Ectodermal cell (in vitro differentiated cells): ENCODE data around the gene ILDR2.
A peak's percentile ranks its signal among the peaks of the same experiment; 100 is the strongest.
"Not testable (repeated sequence)": the region's sequence is repeated elsewhere in the genome, so short reads cannot be mapped to it uniquely, and the experiment has no call there.

ENCODE experiments used
- H3K27ac ChIP-seq: 2 replicates; pipeline ENCODE4 v1.7.0; 2013; ENCODE audit warnings: mild to moderate bottlenecking, low read depth, low read length; ENCODE audit not compliant: insufficient read depth, poor library complexity, severe bottlenecking
- H3K27me3 ChIP-seq: 2 replicates; pipeline ENCODE4 v1.7.0; 2013; ENCODE audit warnings: mild to moderate bottlenecking, low read length; ENCODE audit not compliant: insufficient read depth, control insufficient read depth, poor library complexity, severe bottlenecking
- H3K36me3 ChIP-seq: one replicate; pipeline ENCODE4 v1.7.0; 2013; ENCODE audit warnings: low read length; ENCODE audit not compliant: control insufficient read depth, insufficient read depth
- H3K4me1 ChIP-seq: one replicate; pipeline ENCODE4 v1.7.0; 2013; ENCODE audit warnings: low read length; ENCODE audit not compliant: control insufficient read depth, insufficient read depth
- H3K4me3 ChIP-seq: 2 replicates; pipeline ENCODE4 v1.7.0; 2013; ENCODE audit warnings: low read depth, low read length, control low read depth; ENCODE audit not compliant: insufficient read depth
- H3K9me3 ChIP-seq: 2 replicates; pipeline ENCODE4 v1.7.0; 2013; ENCODE audit warnings: mild to moderate bottlenecking, low read length, moderate library complexity; ENCODE audit not compliant: control insufficient read depth
- WGBS, 2 experiments: methylation state at CpG; one replicate each; pipeline ENCODE4 v1.1.7; 2013; ENCODE audit warnings: missing lambda C conversion rate in 2 of 2; 5-methylcytosine and 5-hydroxymethylcytosine counted together

The ILDR2 gene

DNA sequence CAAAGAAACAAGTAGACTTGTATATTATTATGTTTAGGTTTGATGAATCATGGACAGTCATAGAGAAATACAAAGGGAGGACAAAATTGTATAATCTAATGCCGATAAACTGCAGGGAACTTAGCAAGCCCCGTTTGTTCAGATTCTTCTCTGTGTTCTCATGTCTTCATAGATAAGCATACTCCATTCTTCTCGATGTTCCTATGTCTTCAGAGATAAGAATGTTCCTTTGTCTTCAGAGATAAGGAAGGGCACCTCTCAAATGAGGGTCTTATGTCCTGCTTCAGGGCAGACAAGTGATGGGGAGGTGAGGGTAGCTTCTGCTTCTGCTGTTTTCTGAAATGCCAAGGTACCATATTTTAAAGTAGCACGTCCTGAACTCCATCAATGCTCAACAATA, 79.6 kb downstream of the ILDR2 start:
- WGBS, 2 experiments = 93 to 98% methylated on average over 4 of the region's 4 CpGs
- Histone ChIP-seq H3K4me3 (no peak overlapping the region), H3K27ac (no peak overlapping the region), H3K27me3 (no peaks in the 10 kb centered on the region), H3K9me3 (no peaks in the 10 kb centered on the region), H3K36me3 (no peaks in the 10 kb centered on the region), H3K4me1 (no peaks in the 10 kb centered on the region)

- Histone ChIP-seq H3K36me3 (no peaks in the 10 kb centered on the region), H3K27ac (no peak overlapping the region), H3K27me3 (peaks cover 5% of the 10 kb centered on the region), H3K9me3 (no peaks in the 10 kb centered on the region), H3K4me3 (no peak overlapping the region), H3K4me1 (peaks cover 18% of the 10 kb centered on the region)
These were observed 85.6 kb downstream of the ILDR2 start for GRCh38 chr1:166889776-166890175.

DNA sequence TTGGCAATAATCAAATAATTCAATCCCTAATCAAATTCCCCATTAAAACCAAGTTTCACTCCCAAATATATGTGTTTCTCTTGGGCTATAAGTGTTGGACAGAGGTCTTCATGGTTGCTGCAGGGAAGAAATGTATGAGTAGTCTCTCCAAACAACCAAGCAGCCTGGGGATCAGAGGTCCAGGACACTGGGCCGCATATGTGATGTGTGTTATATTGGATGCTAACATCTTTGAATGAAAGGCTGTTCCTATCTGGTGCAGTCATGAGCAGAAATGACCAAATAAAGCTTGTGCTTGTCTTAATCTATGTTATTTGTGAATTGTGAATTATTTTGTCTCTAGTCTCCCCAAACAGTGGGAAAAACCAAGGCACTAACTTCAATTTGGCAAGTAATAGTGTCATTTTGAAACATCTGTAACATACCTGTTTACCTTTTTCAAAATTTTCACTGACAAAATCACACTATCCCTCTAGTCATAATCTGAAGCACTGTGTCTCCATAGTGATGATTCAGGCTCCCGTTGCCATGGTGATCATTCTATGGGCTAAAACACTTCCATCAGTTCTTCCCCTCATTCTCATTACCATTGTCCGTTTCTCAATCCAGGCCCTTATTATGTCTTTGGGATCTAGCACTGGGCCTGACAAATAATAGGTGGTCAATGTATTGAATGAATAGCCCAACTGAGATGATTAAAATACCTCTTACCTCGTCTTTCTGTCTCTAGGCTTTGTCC, 86.8 kb downstream of the ILDR2 start:
- Histone ChIP-seq H3K27ac (no peak overlapping the region), H3K4me3 (no peak overlapping the region), H3K36me3 (no peaks in the 10 kb centered on the region), H3K9me3 (no peaks in the 10 kb centered on the region), H3K27me3 (peaks cover 11% of the 10 kb centered on the region), H3K4me1 (peaks cover 21% of the 10 kb centered on the region)
- 74 to 89% methylated on average over 4 of the region's 4 CpGs for WGBS, 2 experiments

GRCh38 chr1:166884971-166885370, 90.4 kb downstream of the ILDR2 start:
- Histone ChIP-seq H3K4me1 (peaks cover 21% of the 10 kb centered on the region), H3K27me3 (peaks cover 15% of the 10 kb centered on the region)
- WGBS, 2 experiments = 100% methylated on average over 3 of the region's 3 CpGs

DNA sequence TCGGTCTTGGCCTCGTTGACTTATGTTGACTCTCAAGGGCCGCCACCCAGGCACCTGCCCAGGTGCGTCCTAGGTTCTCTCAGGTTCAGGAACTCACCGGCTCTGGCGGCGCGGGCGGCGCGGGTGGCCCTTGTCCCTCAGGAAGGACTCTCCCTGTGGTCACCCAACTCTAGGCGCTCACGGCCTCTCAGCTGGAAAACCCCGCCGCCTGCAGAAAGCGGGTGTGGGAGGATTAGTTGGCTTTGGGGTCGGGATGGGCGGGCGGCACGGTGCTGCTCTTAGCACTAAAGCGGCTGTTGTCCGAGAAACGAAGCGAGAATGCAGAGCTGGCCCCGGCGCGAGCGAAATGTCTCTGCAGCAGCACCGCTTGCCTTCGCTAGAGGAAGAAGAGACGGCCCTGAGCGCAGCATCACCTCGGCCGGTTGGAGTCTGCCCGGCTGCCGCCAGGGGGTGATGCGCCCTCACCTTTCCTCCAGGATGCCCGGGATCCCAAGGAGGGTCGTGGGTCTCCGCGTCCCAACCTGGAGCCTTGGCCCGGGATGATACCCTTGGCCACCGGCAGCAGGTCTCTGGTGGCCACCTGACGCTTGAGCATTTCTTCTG, 91.2 kb downstream of the ILDR2 start:
- H3K36me3 ChIP-seq = no peaks in the 10 kb centered on the region
- H3K27me3 ChIP-seq = peaks cover 15% of the 10 kb centered on the region
- H3K9me3 ChIP-seq = no peaks in the 10 kb centered on the region
- 29% methylated on average over 44 of the region's 44 CpGs for WGBS, 2 experiments
- H3K4me3 ChIP-seq = no peak overlapping the region
- H3K27ac ChIP-seq = no peak overlapping the region
- H3K4me1 ChIP-seq = peaks cover 21% of the 10 kb centered on the region

More at GRCh38 chr1:166884971-166885370, 90.4 kb downstream of the ILDR2 start:
- H3K36me3 ChIP-seq = no peaks in the 10 kb centered on the region
- H3K4me3 ChIP-seq = no peak overlapping the region
- H3K9me3 ChIP-seq = no peaks in the 10 kb centered on the region
- H3K27ac ChIP-seq = no peak overlapping the region

DNA sequence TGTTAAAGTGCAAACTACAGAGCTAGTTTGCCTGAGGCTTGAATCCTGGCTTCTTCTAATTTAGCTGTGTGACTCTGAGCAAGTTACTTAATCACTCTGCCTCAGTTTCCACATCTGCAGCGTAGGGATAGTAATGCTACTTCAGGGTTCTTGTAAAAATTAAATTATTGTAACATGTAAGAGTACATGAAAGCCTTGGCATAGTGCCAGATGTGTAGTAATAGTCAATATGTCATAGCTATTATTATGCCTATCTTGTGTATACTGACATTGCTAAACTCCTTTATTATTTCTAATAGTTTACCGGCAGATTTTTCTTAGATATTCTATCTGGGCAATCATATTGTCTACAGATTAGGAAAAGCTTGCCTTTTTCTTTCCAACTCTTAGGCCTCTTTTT, 92.4 kb downstream of the ILDR2 start:
- 84 to 87% methylated on average over 2 of the region's 2 CpGs for WGBS, 2 experiments
- H3K27ac ChIP-seq = no peak overlapping the region
- H3K27me3 ChIP-seq = peaks cover 15% of the 10 kb centered on the region
- H3K36me3 ChIP-seq = no peaks in the 10 kb centered on the region
- no peaks in the 10 kb centered on the region for H3K9me3 ChIP-seq
- no peak overlapping the region for H3K4me3 ChIP-seq
- peaks cover 10% of the 10 kb centered on the region for H3K4me1 ChIP-seq

DNA sequence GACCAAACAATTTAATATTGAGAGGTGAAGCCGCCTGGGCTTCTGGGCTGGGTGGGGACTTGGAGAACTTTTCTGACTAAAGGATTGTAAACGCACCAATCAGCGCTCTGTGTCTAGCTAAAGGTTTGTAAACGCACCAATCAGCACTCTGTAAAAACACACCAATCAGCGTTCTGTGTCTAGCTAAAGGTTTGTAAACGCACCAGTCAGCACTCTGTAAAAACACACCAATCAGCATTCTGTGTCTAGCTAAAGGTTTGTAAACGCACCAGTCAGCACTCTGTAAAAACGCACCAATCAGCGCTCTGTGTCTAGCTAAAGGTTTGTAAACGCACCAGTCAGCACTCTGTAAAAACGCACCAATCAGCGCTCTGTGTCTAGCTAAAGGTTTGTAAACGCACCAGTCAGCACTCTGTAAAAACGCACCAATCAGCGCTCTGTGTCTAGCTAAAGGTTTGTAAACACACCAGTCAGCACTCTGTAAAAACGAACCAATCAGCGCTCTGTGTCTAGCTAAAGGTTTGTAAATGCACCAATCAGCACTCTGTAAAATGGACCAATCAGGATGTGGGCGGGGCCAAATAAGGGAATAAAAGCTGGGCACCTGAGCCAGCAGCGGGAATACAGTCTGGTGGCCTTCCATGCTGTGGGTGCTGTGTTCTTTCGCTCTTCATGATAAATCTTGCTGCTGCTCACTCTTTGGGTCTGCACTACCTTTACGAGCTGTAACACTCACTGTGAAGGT, 97.0 kb downstream of the ILDR2 start:
- not testable (repeated sequence) for H3K27ac ChIP-seq, H3K36me3 ChIP-seq, H3K27me3 ChIP-seq, H3K4me1 ChIP-seq, H3K9me3 ChIP-seq, H3K4me3 ChIP-seq
- 94% methylated on average over 14 to 15 of the region's 21 CpGs for WGBS, 2 experiments

DNA sequence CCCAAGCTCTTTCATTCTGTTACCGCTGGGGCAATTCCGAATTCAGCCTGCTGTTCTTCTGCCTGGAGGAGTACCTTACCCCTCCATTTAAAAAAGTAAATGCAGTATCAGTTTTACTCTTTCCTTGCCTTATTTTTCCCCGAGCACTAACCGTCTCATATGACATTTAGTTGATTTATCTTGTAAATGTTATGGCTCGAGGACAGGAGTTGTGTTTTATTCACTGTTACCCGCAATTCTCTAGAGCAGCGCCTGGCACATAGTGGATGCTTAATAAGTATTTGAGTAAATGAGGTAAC, 98.9 kb downstream of the ILDR2 start:
- Histone ChIP-seq H3K4me3 (peak overlapping the region; percentile 8), H3K36me3 (peaks cover 5% of the 10 kb centered on the region), H3K27me3 (no peaks in the 10 kb centered on the region), H3K27ac (no peak overlapping the region), H3K4me1 (no peaks in the 10 kb centered on the region), H3K9me3 (no peaks in the 10 kb centered on the region)
- WGBS, 2 experiments = 28 to 38% methylated on average over 5 to 7 of the region's 7 CpGs

GRCh38 chr1:166875734-166876539, 99.4 kb downstream of the ILDR2 start, which contains the start of gene TADA1:
Gene TADA1 (minus strand): TSS chr1:166876264. CDS start chr1:166876233, 31 bp downstream.
- 0% methylated on average over 84 of the region's 84 CpGs for WGBS, 2 experiments
- peak within 1 kb of the TSS; percentile 90 for H3K27ac ChIP-seq
- peaks cover 5% of the 10 kb centered on the region for H3K36me3 ChIP-seq
- H3K9me3 ChIP-seq = no peaks in the 10 kb centered on the region
- H3K4me1 ChIP-seq = no peaks in the 10 kb centered on the region
- H3K4me3 ChIP-seq = peak within 1 kb of the TSS; percentile 90
- H3K27me3 ChIP-seq = no peaks in the 10 kb centered on the region

- Histone ChIP-seq H3K9me3 (no peaks in the 10 kb centered on the region), H3K27me3 (no peaks in the 10 kb centered on the region), H3K4me3 (peak overlapping the region; percentile 90), H3K27ac (no peak overlapping the region), H3K36me3 (peaks cover 5% of the 10 kb centered on the region), H3K4me1 (no peaks in the 10 kb centered on the region)
- 34 to 35% methylated on average over 8 of the region's 8 CpGs for WGBS, 2 experiments
These were observed 100.0 kb downstream of the ILDR2 start for GRCh38 chr1:166875302-166875733.
